ENCODE results near the gene CCDC86.

DNA sequence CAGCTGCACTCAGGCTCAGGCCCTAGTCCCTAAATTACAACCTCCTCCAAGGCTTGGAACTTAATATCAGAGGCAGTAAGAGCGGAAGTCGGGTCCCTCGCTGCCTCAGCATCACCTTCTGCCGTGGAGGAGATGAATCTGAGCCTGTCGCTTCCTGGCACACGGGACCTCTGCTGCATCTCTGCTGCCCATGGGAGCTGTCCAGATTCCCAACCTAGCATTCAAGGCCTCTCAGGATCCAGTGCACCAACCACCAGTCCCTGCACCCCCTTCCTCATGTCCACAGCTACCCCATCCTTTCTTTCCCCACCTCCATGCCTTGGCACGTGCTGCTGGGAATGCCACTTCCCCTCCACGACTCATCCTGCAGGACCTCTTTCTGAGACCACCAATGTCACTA lies 16.3 kb downstream of the CCDC86 start:
- TF ChIP-seq, protein P1, sequence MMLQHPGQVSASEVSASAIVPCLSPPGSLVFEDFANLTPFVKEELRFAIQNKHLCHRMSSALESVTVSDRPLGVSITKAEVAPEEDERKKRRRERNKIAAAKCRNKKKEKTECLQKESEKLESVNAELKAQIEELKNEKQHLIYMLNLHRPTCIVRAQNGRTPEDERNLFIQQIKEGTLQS (CRISPR knock-in tag; conservative IDR thresholded peaks at IDR 0.05), result no peak
- TF ChIP-seq, protein P2, sequence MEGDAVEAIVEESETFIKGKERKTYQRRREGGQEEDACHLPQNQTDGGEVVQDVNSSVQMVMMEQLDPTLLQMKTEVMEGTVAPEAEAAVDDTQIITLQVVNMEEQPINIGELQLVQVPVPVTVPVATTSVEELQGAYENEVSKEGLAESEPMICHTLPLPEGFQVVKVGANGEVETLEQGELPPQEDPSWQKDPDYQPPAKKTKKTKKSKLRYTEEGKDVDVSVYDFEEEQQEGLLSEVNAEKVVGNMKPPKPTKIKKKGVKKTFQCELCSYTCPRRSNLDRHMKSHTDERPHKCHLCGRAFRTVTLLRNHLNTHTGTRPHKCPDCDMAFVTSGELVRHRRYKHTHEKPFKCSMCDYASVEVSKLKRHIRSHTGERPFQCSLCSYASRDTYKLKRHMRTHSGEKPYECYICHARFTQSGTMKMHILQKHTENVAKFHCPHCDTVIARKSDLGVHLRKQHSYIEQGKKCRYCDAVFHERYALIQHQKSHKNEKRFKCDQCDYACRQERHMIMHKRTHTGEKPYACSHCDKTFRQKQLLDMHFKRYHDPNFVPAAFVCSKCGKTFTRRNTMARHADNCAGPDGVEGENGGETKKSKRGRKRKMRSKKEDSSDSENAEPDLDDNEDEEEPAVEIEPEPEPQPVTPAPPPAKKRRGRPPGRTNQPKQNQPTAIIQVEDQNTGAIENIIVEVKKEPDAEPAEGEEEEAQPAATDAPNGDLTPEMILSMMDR (IDR thresholded peaks at IDR 0.05), result no peak
- TF ChIP-seq CREM (CRISPR knock-in tag; IDR thresholded peaks at IDR 0.05), result no peak
- TF ChIP-seq, protein P3, sequence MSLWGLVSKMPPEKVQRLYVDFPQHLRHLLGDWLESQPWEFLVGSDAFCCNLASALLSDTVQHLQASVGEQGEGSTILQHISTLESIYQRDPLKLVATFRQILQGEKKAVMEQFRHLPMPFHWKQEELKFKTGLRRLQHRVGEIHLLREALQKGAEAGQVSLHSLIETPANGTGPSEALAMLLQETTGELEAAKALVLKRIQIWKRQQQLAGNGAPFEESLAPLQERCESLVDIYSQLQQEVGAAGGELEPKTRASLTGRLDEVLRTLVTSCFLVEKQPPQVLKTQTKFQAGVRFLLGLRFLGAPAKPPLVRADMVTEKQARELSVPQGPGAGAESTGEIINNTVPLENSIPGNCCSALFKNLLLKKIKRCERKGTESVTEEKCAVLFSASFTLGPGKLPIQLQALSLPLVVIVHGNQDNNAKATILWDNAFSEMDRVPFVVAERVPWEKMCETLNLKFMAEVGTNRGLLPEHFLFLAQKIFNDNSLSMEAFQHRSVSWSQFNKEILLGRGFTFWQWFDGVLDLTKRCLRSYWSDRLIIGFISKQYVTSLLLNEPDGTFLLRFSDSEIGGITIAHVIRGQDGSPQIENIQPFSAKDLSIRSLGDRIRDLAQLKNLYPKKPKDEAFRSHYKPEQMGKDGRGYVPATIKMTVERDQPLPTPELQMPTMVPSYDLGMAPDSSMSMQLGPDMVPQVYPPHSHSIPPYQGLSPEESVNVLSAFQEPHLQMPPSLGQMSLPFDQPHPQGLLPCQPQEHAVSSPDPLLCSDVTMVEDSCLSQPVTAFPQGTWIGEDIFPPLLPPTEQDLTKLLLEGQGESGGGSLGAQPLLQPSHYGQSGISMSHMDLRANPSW (CRISPR knock-in tag; conservative IDR thresholded peaks at IDR 0.05; ENCODE audit: low read depth), result no peak
